MM.1S (cell line): Measurements from ENCODE around the gene PSORS1C1.
"Not testable (repeated sequence)": the region's sequence is repeated elsewhere in the genome, so short reads cannot be mapped to it uniquely, and the experiment has no call there.

Experiments used
- DNase-seq: peaks from one replicate; pipeline ENCODE4 v3.0.0-alpha.2; 2015
- H2AFZ ChIP-seq: fragments of 300-600 bp; sonication (generic); 2 replicates; pipeline ENCODE4 v1.6.0; 2016; ENCODE audit warnings: antibody characterized with exemption, low read length
- H3F3A ChIP-seq: fragments of 300-600 bp; sonication (generic); 2 replicates; pipeline ENCODE4 v1.6.1; 2016; ENCODE audit warnings: mild to moderate bottlenecking, antibody characterized with exemption, low read length, moderate library complexity, mixed read lengths; ENCODE audit not compliant: insufficient read depth
- H3K27ac ChIP-seq: fragments of 300-600 bp; sonication (generic); 2 replicates; pipeline ENCODE4 v1.5.1; 2016; ENCODE audit warnings: mild to moderate bottlenecking, low read length
- H3K27me3 ChIP-seq: fragments of 300-600 bp; sonication (generic); replicated peaks from 2 replicates; pipeline ENCODE4 v1.6.0; 2016; ENCODE audit warnings: low read length; ENCODE audit not compliant: insufficient read depth
- H3K36me3 ChIP-seq: fragments of 300-600 bp; sonication (generic); replicated peaks from 2 replicates; pipeline ENCODE4 v1.6.1; 2016; ENCODE audit warnings: mild to moderate bottlenecking, low read length, mixed read lengths; ENCODE audit not compliant: insufficient read depth
- H3K4me1 ChIP-seq: fragments of 300-600 bp; sonication (generic); 2 replicates; pipeline ENCODE4 v1.6.1; 2016; ENCODE audit warnings: low read length, mixed read lengths
- H3K4me2 ChIP-seq: fragments of 300-600 bp; sonication (generic); 2 replicates; pipeline ENCODE4 v1.6.0; 2016; ENCODE audit warnings: low read depth, low read length
- H3K4me3 ChIP-seq: fragments of 300-600 bp; sonication (generic); 2 replicates; pipeline ENCODE4 v1.5.1; 2016; ENCODE audit warnings: low read length, mixed read lengths
- H3K79me2 ChIP-seq: fragments of 300-600 bp; sonication (generic); 2 replicates; pipeline ENCODE4 v1.6.1; 2016; ENCODE audit warnings: mixed run types, low read length, mixed read lengths
- H3K9ac ChIP-seq: fragments of 300-600 bp; sonication (generic); 2 replicates; pipeline ENCODE4 v1.6.1; 2016; ENCODE audit warnings: low read length, mixed read lengths
- H3K9me2 ChIP-seq: fragments of 300-600 bp; sonication (generic); replicated peaks from 2 replicates; pipeline ENCODE4 v1.6.1; 2016; ENCODE audit warnings: mild to moderate bottlenecking, low read length, mixed read lengths; ENCODE audit not compliant: insufficient read depth
- H3K9me3 ChIP-seq: fragments of 300-600 bp; sonication (generic); replicated peaks from 2 replicates; pipeline ENCODE4 v1.6.1; 2016; ENCODE audit warnings: mild to moderate bottlenecking, low read length, mixed read lengths; ENCODE audit not compliant: insufficient read depth
- H4K20me1 ChIP-seq: fragments of 300-600 bp; sonication (generic); 2 replicates; pipeline ENCODE4 v1.6.1; 2016; ENCODE audit warnings: mild to moderate bottlenecking, low read length, moderate library complexity, mixed read lengths; ENCODE audit not compliant: insufficient read depth
- EZH2 ChIP-seq: fragments of 300-600 bp; sonication (generic); optimal IDR thresholded peaks from 2 replicates; pipeline ENCODE3; 2017; ENCODE audit warnings: low read depth, mild to moderate bottlenecking, antibody characterized with exemption, low read length, mixed read lengths
- EZH2phosphoT487 ChIP-seq: fragments of 300-600 bp; sonication (generic); IDR thresholded peaks from 2 replicates; pipeline ENCODE4 v1.6.1; 2018; ENCODE audit warnings: antibody characterized with exemption, low read length
- TF ChIP-seq, protein P1 (sequence below): fragments of 300-600 bp; sonication (generic); IDR thresholded peaks from 2 replicates; pipeline ENCODE4 v1.5.1; 2016; ENCODE audit warnings: antibody characterized with exemption, low read length, mixed read lengths

PSORS1C1 gene, protein sequence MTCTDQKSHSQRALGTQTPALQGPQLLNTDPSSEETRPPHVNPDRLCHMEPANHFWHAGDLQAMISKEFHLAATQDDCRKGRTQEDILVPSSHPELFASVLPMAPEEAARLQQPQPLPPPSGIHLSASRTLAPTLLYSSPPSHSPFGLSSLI

DNA sequence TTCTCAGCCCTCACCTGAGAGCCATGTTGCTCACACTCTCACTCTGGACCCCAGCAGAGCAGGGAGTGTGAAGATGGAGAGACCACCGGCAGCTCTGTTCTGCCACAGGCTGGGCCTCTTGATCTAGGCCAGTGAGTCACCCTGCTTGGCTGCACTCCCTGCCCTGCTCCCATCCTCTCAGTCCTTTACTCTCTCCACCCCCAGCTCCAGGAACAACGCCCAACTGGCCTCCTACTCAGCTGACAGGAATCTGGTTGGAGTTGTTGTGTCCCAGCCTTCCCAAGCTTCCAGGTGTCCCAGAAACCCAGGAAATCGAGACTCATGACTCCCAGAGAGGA lies at the start of gene PSORS1C1:
Gene PSORS1C1 (plus strand): TSS at position 260 of the 338 bp plus-strand sequence. CDS start 14,833 bp downstream, outside the sequence.
- Histone ChIP-seq H3K36me3 (no peaks in the 10 kb centered on the region), H3K4me2 (no peak within 1 kb of the TSS), H3F3A (no peaks in the 10 kb centered on the region), H3K9me3 (no peaks in the 10 kb centered on the region), H3K9me2 (no peaks in the 10 kb centered on the region), H4K20me1 (no peaks in the 10 kb centered on the region), H2AFZ (no peak within 1 kb of the TSS), H3K79me2 (no peaks in the 10 kb centered on the region), H3K27me3 (peaks cover 85% of the 10 kb centered on the region), H3K4me1 (no peaks in the 10 kb centered on the region), H3K27ac (no peak within 1 kb of the TSS), H3K9ac (no peak within 1 kb of the TSS), H3K4me3 (no peak within 1 kb of the TSS)
- TF ChIP-seq, protein P1, sequence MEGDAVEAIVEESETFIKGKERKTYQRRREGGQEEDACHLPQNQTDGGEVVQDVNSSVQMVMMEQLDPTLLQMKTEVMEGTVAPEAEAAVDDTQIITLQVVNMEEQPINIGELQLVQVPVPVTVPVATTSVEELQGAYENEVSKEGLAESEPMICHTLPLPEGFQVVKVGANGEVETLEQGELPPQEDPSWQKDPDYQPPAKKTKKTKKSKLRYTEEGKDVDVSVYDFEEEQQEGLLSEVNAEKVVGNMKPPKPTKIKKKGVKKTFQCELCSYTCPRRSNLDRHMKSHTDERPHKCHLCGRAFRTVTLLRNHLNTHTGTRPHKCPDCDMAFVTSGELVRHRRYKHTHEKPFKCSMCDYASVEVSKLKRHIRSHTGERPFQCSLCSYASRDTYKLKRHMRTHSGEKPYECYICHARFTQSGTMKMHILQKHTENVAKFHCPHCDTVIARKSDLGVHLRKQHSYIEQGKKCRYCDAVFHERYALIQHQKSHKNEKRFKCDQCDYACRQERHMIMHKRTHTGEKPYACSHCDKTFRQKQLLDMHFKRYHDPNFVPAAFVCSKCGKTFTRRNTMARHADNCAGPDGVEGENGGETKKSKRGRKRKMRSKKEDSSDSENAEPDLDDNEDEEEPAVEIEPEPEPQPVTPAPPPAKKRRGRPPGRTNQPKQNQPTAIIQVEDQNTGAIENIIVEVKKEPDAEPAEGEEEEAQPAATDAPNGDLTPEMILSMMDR = no peak
- TF ChIP-seq EZH2 = no peak
- no peak for TF ChIP-seq EZH2phosphoT487
- no peak for DNase-seq

DNA sequence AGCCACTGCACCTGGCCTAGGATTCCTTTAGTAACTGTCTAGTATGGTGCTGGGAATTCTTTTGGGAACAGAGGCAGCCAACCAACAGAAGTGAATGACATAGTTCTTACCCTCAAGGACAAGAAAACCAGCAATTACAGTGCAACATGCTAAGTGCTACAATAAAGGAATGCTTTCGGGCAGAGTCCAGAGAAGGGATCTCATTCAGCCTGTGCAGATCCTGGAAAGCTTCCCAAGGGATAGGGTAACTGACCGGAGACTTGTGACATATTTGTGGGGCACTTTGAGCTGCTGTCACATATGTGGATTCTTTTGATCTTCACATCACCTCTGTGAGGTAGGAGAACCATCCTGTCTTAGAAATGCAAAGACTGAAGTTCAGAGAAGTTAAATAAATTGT lies 49.0 kb upstream of the PSORS1C1 start:
- H3K4me1 ChIP-seq = no peaks in the 10 kb centered on the region
- no peak overlapping the region for H3K27ac ChIP-seq
- no peaks in the 10 kb centered on the region for H3K36me3 ChIP-seq
- H3K9me2 ChIP-seq = no peaks in the 10 kb centered on the region
- H3K9me3 ChIP-seq = no peaks in the 10 kb centered on the region
- TF ChIP-seq EZH2 = no peak
- TF ChIP-seq, protein P1 = no peak
- no peaks in the 10 kb centered on the region for H3K79me2 ChIP-seq
- H3K9ac ChIP-seq = no peak overlapping the region
- H3K27me3 ChIP-seq = peaks cover 3% of the 10 kb centered on the region; the same call in 1 of the 2 replicates
- H4K20me1 ChIP-seq = no peaks in the 10 kb centered on the region
- H3K4me3 ChIP-seq = no peak overlapping the region
- no peaks in the 10 kb centered on the region for H3F3A ChIP-seq
- H3K4me2 ChIP-seq = no peak overlapping the region
- no peak for DNase-seq
- no peak overlapping the region for H2AFZ ChIP-seq

DNA sequence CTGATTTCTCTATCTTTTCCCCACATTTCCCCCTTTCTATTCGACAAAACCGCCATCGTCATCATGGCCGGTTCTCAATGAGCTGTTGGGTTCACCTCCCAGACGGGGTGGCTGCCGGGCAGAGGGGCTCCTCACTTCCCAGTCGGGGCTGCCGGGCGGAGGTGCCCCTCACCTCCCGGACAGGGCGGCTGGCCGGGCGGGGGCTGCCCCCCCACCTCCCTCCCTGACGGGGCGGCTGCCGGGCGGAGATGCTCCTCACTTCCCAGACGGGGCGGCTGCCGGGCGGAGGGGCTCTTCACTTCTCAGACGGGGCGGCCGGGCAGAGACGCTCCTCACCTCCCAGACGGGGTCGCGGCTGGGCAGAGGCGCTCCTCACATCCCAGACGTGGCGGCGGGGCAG lies 47.6 kb upstream of the PSORS1C1 start:
- not testable (repeated sequence) for H3K9me3 ChIP-seq, H3K27me3 ChIP-seq, H3K4me1 ChIP-seq, H3F3A ChIP-seq, H3K36me3 ChIP-seq, H3K4me3 ChIP-seq, H2AFZ ChIP-seq, H3K27ac ChIP-seq, H3K9me2 ChIP-seq, H3K9ac ChIP-seq, H3K4me2 ChIP-seq, DNase-seq, H4K20me1 ChIP-seq, H3K79me2 ChIP-seq

DNA sequence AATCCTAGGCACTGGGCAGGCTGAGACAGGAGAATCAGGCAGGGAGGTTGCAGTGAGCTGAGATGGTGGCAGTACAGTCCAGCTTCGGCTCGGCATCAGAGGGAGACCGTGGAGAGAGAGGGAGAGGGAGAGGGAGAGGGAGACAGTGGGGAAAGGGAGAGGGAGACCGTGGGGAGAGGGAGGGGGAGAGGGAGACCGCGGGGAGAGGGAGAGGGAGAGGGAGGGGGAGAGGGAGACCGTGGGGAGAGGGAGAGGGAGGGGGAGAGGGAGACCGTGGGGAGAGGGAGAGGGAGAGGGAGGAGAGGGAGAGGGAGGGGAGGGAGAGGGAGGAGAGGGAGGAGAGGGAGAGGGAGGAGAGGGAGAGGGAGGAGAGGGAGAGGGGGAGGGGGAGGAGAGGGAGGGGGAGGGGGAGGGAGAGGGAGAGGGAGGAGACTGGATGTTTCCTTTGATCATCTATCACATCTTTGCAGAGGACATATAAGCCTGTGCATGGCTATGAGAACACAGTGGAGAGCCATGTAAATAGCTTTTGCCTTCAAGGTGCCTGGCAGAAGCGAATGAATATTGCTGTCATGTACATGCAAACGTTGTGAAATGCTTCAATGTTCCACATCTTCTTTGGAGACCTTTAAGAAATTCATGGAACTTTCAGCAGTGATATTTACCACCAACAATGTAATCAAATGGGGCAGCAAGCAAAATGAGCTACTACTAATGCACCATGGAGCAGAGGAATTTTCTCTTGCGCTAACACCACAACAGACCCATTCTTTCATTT lies 46.5 kb upstream of the PSORS1C1 start:
- not testable (repeated sequence) for H4K20me1 ChIP-seq, DNase-seq, H3K9me2 ChIP-seq, H3F3A ChIP-seq, H3K4me2 ChIP-seq, H2AFZ ChIP-seq, H3K9me3 ChIP-seq, H3K27ac ChIP-seq, H3K27me3 ChIP-seq, H3K4me1 ChIP-seq, H3K36me3 ChIP-seq, H3K4me3 ChIP-seq, H3K79me2 ChIP-seq, H3K9ac ChIP-seq
